Suprapubic skin (tissue), 4 donors: ENCODE measurements around the gene ZNF423. TPM values are rescaled to one million over a fixed set of nuclear protein-coding genes. Genes with fewer than 3 reads are reported as not detected.

Experiments
- DNase-seq, 2 donors: peaks; one replicate each; pipeline ENCODE4 v3.0.0-alpha.2; 2019; ENCODE audit warnings: low spot score in 2 of 2
- H3K27ac ChIP-seq: fragments of 200-600 bp; sonication (generic); one replicate; pipeline ENCODE4 v1.5.1; 2019
- H3K27me3 ChIP-seq: fragments of 200-600 bp; sonication (generic); one replicate; pipeline ENCODE4 v1.5.1; 2019
- H3K36me3 ChIP-seq: fragments of 200-600 bp; sonication (generic); one replicate; pipeline ENCODE4 v1.5.1; 2019
- H3K4me1 ChIP-seq: fragments of 200-600 bp; sonication (generic); one replicate; pipeline ENCODE4 v1.5.1; 2019
- H3K4me3 ChIP-seq: fragments of 200-600 bp; sonication (generic); one replicate; pipeline ENCODE4 v1.5.1; 2019; ENCODE audit warnings: mild to moderate bottlenecking
- H3K9me3 ChIP-seq: fragments of 200-600 bp; sonication (generic); one replicate; pipeline ENCODE4 v1.5.1; 2019
- EP300 ChIP-seq: sonication (generic); formaldehyde crosslinking; IDR thresholded peaks from one replicate; pipeline ENCODE4 v1.6.1; 2017; ENCODE audit warnings: antibody characterized with exemption
- POLR2A ChIP-seq, 2 donors: fragments of 450-650 bp; IDR thresholded peaks; one replicate each; pipeline ENCODE4 v1.6.1; 2017; ENCODE audit warnings: antibody characterized with exemption in 2 of 2, mild to moderate bottlenecking in 2 of 2, moderate library complexity in 2 of 2
- POLR2AphosphoS5 ChIP-seq, 3 donors: sonication (generic); formaldehyde crosslinking; IDR thresholded peaks; one replicate each; pipeline ENCODE4 v1.6.1; 2017; ENCODE audit warnings: antibody characterized with exemption in 3 of 3
- WGBS: methylation state at CpG from one replicate; pipeline ENCODE4 v1.1.5; 2018; 5-methylcytosine and 5-hydroxymethylcytosine counted together
- total RNA-seq, 4 donors: library from RNA; depleted of rRNA; stranded (reverse); fragments of >200 nt; gene quantifications; one replicate each; pipeline ENCODE4 v1.1.0, GENCODE V29; 2016
- TF ChIP-seq, protein P1 (sequence below), 2 donors: fragments of 200-600 bp in 1 of 2; fragments of 450-650 bp in 1 of 2; sonication (generic) in 1 of 2; IDR thresholded peaks; one replicate each; pipeline ENCODE4 v1.5.1; 2016 to 2019; ENCODE audit warnings: antibody characterized with exemption in 2 of 2, mild to moderate bottlenecking in 1 of 2, moderate library complexity in 1 of 2

Gene ZNF423
- total RNA-seq, 4 donors from 2014 or later: 1.3 to 5.3 (median 1.9) TPM

DNA sequence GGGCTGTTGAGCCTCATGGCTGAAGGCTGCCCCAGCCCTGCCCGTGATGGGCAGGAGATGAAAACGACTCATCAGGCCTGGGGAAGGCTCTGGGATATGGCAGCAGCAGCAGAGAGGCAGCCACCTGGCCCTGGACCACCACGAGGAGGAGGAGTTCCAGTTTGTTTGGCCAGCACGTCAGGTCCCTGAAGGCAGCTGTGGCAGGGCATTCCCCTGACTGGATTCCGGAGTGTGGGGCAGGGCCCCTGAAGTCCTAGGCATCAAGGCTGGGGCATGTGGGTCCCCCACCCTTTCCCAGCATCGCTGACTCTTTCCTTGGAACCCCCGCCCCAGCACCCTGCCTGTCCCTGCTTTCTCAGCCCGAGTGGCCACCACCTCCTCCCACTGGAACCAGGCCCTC lies 197.4 kb downstream of the ZNF423 start:
- Histone ChIP-seq H3K4me3 (no peak overlapping the region), H3K9me3 (no peaks in the 10 kb centered on the region), H3K4me1 (peaks cover 14% of the 10 kb centered on the region), H3K27me3 (no peaks in the 10 kb centered on the region), H3K27ac (no peak overlapping the region), H3K36me3 (no peaks in the 10 kb centered on the region)
- DNase-seq: no peak
- WGBS: 53% methylated on average over 2 of the region's 8 CpGs
- no peak for TF ChIP-seq POLR2A (IDR thresholded peaks at IDR 0.05)
- TF ChIP-seq POLR2AphosphoS5 (IDR thresholded peaks at IDR 0.05): no peak
- TF ChIP-seq EP300: no peak
- TF ChIP-seq, protein P1, sequence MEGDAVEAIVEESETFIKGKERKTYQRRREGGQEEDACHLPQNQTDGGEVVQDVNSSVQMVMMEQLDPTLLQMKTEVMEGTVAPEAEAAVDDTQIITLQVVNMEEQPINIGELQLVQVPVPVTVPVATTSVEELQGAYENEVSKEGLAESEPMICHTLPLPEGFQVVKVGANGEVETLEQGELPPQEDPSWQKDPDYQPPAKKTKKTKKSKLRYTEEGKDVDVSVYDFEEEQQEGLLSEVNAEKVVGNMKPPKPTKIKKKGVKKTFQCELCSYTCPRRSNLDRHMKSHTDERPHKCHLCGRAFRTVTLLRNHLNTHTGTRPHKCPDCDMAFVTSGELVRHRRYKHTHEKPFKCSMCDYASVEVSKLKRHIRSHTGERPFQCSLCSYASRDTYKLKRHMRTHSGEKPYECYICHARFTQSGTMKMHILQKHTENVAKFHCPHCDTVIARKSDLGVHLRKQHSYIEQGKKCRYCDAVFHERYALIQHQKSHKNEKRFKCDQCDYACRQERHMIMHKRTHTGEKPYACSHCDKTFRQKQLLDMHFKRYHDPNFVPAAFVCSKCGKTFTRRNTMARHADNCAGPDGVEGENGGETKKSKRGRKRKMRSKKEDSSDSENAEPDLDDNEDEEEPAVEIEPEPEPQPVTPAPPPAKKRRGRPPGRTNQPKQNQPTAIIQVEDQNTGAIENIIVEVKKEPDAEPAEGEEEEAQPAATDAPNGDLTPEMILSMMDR (IDR thresholded peaks at IDR 0.05): no peak

DNA sequence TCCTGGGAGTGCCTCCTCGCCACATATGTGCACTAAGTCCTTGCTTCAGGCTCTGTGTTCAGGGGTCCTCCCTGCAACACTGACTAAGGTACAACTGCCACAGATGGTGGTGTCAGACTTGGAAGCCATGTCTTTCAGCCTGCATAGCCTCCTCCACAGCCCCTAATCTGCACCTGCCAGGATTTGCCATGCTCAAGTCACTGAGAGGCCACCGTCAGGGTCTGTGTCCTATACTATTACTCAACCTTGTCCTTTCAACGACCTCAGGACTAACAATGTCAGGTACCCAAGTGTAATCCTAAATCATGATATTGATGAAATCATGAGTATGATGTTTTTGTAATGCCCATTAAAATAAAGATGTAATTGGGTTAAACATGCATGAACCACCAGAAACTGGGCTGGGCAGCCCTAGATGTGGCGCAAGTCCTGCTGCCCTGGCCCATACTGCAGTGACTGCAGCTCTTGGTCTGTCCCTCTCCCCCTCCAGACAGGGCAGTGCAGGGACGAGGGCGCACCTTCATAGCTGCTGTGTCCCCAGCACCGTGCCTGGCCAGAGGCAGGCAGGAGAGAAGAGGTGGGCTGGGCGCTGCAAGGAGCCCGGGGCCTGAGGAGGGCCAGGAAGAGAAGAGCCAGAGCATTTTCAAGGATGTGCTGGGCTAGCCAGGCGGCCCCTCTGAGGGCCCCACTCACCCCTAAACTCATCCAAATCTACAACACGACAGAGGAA lies 198.0 kb downstream of the ZNF423 start:
- Histone ChIP-seq H3K4me3 (no peak overlapping the region), H3K9me3 (no peaks in the 10 kb centered on the region), H3K36me3 (no peaks in the 10 kb centered on the region), H3K4me1 (peaks cover 8% of the 10 kb centered on the region), H3K27me3 (no peaks in the 10 kb centered on the region), H3K27ac (no peak overlapping the region)
- 83% methylated on average over 11 of the region's 11 CpGs for WGBS
- no peak for DNase-seq
- TF ChIP-seq, protein P1 (IDR thresholded peaks at IDR 0.05): no peak
- TF ChIP-seq POLR2AphosphoS5 (IDR thresholded peaks at IDR 0.05): no peak
- no peak for TF ChIP-seq EP300
- TF ChIP-seq POLR2A (IDR thresholded peaks at IDR 0.05): no peak

DNA sequence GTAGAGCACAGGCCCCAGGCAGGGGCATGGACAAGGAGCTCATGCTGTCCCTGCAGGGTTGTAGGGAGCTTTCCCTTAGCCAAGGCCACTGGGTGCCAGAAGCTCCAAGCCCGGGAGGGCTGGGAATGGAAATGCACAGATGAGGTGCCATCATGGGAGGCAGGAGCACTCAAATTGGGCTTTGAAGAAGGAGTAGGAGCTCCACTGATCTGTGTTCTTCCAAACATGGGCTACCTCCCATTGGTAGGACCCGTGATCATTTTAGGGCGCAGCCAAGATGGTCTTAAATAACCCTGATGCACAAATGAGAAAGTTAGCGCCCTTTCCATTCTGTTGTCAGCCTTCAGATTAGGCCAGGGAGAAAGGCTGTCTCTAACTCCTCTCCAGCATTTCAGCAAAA lies 201.5 kb downstream of the ZNF423 start:
- Histone ChIP-seq H3K9me3 (no peaks in the 10 kb centered on the region), H3K4me1 (no peaks in the 10 kb centered on the region), H3K27me3 (peaks cover 3% of the 10 kb centered on the region), H3K27ac (no peak overlapping the region), H3K36me3 (no peaks in the 10 kb centered on the region), H3K4me3 (no peak overlapping the region)
- TF ChIP-seq EP300 (no peak), POLR2AphosphoS5 (IDR thresholded peaks at IDR 0.05) (no peak), POLR2A (IDR thresholded peaks at IDR 0.05) (no peak)
- TF ChIP-seq, protein P1 (IDR thresholded peaks at IDR 0.05): no peak
- no peak for DNase-seq
- 95% methylated on average over 4 of the region's 4 CpGs for WGBS

DNA sequence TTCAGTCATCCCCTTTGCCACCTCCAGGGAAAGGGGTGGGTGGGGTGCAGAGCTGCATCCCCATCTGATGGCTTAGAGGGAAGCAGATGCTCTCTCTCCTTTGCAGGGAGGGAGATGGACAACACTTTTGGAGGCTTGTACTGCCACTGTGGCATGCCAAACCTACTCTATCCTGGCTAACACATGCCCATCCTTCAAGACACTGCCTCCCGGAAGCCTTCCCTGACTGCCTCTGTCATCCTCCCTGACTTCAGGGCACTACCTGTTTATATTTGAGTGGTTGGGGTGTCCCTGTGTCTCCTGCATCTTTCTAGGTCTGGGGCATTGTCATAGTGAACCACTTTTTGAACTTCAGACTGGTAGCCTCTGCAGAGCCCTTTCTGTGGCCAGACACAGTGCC lies 202.3 kb downstream of the ZNF423 start:
- no peak for DNase-seq
- no peaks in the 10 kb centered on the region for H3K4me1 ChIP-seq
- H3K27ac ChIP-seq: no peak overlapping the region
- no peaks in the 10 kb centered on the region for H3K36me3 ChIP-seq
- H3K27me3 ChIP-seq: peaks cover 3% of the 10 kb centered on the region
- no peak overlapping the region for H3K4me3 ChIP-seq
- H3K9me3 ChIP-seq: no peaks in the 10 kb centered on the region
- TF ChIP-seq POLR2AphosphoS5 (IDR thresholded peaks at IDR 0.05): no peak
- WGBS: 100% methylated on average over 1 of the region's 1 CpG

DNA sequence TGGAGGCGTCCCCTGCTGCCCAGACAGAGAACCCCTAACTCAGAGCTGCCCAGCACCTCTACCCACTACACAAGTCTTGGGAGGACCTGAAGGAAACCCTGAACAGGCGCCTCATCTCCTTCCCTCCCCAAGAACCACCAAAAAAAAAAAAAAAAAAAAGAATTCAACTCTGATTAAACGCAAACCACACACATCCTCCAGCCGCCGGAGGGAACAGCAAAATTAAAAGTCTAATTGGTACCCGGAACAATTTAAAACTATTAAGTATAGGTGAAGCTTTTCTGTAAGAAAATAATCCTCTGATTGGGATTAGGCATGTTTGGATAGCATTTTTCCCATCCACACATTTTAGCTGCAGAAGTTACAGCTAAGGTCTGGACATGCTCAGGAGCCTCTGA lies 202.7 kb downstream of the ZNF423 start:
- no peaks in the 10 kb centered on the region for H3K4me1 ChIP-seq
- no peaks in the 10 kb centered on the region for H3K36me3 ChIP-seq
- WGBS: 46% methylated on average over 6 of the region's 6 CpGs
- no peak overlapping the region for H3K4me3 ChIP-seq
- no peak overlapping the region for H3K27ac ChIP-seq
- no peak for DNase-seq
- H3K27me3 ChIP-seq: peaks cover 3% of the 10 kb centered on the region
- TF ChIP-seq POLR2AphosphoS5 (IDR thresholded peaks at IDR 0.05) (no peak), EP300 (no peak)
- H3K9me3 ChIP-seq: no peaks in the 10 kb centered on the region

DNA sequence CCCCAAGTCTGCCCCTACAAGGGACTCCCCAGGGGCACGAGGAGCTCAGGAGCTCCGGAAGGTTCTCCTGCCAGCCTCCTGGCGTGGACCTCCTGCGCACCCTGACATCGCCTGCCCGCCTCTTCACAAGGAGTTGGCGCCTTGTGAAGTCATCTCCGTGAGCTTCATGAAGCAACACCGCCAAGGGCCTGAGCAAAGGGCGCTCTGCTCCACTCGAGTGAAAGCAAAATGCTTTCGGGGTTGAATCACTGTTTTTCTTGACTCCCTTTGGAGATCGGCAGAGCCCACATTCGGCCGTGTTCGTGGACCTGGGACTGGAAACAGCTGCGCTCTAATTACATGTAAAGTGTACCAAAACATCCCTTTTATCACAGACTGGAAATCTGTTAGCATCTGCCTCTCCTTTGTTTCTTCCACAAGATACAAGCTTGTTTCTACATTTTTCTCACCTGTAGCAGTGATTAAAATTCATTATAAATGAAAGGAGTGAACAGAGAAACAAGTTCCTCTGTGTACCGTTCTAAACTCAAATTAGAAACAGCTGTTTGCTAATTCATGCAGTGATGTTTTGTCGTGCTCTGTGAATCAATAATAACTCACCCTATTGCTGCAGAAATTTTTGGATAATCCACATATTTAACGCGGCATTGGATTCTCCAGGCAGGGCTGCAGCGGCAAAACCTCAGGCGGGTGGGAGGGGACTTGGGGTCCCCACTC lies 203.3 kb downstream of the ZNF423 start:
- TF ChIP-seq, protein P1 (IDR thresholded peaks at IDR 0.05): no peak
- no peak for TF ChIP-seq EP300
- no peak for TF ChIP-seq POLR2AphosphoS5 (IDR thresholded peaks at IDR 0.05)
- TF ChIP-seq POLR2A (IDR thresholded peaks at IDR 0.05): no peak
- no peak for DNase-seq
- Histone ChIP-seq H3K27ac (peak overlapping the region; percentile 59), H3K9me3 (peaks cover 3% of the 10 kb centered on the region), H3K4me3 (peak overlapping the region; percentile 6), H3K36me3 (no peaks in the 10 kb centered on the region), H3K4me1 (no peaks in the 10 kb centered on the region), H3K27me3 (peaks cover 3% of the 10 kb centered on the region)
- WGBS: 74% methylated on average over 23 of the region's 23 CpGs
